ENCODE results near the gene BTAF1.

The BTAF1 gene

DNA sequence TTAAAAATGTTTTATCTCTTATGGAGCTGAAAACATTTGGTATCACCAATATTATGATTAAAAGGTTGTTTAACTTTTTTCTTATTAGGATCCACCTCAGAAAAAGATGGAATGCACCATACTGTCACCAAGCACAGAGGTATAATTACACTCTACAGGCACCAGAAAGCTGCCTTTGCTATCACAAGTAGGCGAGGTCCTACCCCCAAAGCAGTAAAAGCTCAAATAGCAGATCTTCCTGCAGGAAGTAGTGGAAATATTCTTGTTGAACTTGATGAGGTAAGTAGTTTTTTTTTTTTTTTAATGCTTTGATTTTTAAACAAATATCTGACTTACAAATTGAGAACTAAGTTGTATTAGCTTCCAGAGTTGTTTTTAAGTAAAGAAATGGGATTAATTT lies 68.5 kb downstream of the BTAF1 start:
- ChIA-PET CTCF (no interaction called here), POLR2A (interaction anchor here (0.6 kb wide), 1 partner anchor 41 kb away, joined by 3 read pairs; no protein-coding TSS in a partner anchor)
- TF ChIP-seq, protein P1, sequence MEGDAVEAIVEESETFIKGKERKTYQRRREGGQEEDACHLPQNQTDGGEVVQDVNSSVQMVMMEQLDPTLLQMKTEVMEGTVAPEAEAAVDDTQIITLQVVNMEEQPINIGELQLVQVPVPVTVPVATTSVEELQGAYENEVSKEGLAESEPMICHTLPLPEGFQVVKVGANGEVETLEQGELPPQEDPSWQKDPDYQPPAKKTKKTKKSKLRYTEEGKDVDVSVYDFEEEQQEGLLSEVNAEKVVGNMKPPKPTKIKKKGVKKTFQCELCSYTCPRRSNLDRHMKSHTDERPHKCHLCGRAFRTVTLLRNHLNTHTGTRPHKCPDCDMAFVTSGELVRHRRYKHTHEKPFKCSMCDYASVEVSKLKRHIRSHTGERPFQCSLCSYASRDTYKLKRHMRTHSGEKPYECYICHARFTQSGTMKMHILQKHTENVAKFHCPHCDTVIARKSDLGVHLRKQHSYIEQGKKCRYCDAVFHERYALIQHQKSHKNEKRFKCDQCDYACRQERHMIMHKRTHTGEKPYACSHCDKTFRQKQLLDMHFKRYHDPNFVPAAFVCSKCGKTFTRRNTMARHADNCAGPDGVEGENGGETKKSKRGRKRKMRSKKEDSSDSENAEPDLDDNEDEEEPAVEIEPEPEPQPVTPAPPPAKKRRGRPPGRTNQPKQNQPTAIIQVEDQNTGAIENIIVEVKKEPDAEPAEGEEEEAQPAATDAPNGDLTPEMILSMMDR (IDR thresholded peaks at IDR 0.05; ENCODE audit: control extremely low read depth, extremely low read depth, low read depth, missing control alignments), result no peak
- DNase-seq (ENCODE audit: extremely low spot score), result no peak

DNA sequence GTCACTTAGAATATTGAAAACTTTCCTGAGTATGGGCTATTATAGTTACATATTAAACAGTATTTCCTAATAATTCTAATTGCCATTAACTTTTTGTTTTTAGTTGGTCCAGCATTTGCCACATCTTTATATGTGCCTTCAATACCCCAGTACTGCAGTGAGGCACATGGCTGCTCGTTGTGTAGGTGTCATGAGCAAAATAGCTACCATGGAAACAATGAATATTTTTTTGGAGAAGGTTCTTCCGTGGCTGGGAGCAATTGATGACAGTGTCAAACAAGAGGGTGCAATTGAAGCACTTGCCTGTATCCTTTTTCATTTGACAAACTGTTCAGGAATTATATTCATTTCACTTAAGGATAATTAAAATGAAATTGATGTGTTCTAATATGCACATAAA lies 72.7 kb downstream of the BTAF1 start:
- CTCF ChIA-PET, result interaction anchor here (1.4 kb wide), 1 partner anchor 9 kb away, joined by 3 read pairs; no protein-coding TSS in a partner anchor
- TF ChIP-seq, protein P1 (IDR thresholded peaks at IDR 0.05; ENCODE audit: control extremely low read depth, extremely low read depth, low read depth, missing control alignments), result no peak
- no peak for DNase-seq (ENCODE audit: extremely low spot score)
- POLR2A ChIA-PET, result no interaction called here

DNA sequence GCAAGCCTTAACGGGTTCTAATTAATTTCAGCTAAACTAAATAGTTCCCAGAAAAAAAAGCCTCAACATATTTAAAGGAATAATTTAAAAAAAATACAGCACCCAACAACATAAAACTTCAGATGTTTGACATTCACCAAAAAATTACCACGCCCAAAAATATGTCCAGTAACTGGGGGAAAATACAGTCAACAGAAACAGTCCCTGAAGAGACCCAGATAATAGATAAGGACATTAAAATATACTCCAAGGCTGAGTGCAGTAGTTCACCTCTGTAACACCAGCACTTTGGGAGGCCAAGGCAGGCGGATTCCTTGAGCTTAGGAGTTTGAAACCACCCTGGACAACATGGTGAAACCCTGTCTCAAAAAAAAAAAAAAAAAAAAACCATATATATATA lies 78.0 kb downstream of the BTAF1 start:
- ChIA-PET CTCF (no interaction called here), POLR2A (no interaction called here)
- DNase-seq (ENCODE audit: extremely low spot score), result no peak
- TF ChIP-seq, protein P1 (IDR thresholded peaks at IDR 0.05; ENCODE audit: control extremely low read depth, extremely low read depth, low read depth, missing control alignments), result no peak

DNA sequence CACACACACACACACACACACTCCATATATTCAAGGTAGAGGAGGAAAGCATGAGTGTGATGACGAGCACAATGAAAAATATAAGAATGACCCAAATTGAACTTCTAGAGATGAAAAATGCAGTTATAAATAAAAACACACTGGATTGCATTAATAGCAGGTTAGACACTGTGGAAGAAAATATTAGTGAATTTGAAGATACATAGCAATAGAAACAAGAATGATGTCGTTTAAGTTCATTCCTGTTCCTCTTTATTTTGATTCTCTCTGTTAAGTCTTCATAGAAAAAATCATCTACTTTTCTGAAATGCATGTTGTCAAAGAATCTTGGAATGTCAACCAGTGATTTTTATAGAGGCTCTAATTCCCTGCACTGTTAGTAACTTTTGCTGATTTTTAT lies 78.4 kb downstream of the BTAF1 start:
- TF ChIP-seq, protein P1 (IDR thresholded peaks at IDR 0.05; ENCODE audit: control extremely low read depth, extremely low read depth, low read depth, missing control alignments), result no peak
- POLR2A ChIA-PET, result no interaction called here
- CTCF ChIA-PET, result no interaction called here
- DNase-seq (ENCODE audit: extremely low spot score), result no peak

DNA sequence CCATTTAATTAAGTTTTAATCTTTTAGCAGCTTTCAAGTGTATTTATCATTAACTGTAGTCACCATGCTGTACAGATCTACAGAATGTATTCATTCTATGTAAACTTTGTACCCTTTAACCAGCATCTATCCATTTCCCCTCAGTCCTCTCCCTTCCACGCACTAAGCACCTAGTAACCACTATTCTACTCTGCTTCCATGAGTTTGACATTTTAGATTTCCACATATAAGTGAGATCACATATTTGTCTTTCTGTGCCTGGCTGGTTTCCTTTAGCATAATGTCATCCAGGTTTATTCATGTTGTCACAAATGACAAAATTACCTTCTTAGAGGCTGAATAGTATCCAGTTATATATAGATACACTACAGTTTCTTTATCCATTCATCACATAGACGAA lies 79.7 kb downstream of the BTAF1 start:
- CTCF ChIA-PET, result no interaction called here
- DNase-seq (ENCODE audit: extremely low spot score), result no peak
- TF ChIP-seq, protein P1 (IDR thresholded peaks at IDR 0.05; ENCODE audit: control extremely low read depth, extremely low read depth, low read depth, missing control alignments), result no peak
- POLR2A ChIA-PET, result no interaction called here

DNA sequence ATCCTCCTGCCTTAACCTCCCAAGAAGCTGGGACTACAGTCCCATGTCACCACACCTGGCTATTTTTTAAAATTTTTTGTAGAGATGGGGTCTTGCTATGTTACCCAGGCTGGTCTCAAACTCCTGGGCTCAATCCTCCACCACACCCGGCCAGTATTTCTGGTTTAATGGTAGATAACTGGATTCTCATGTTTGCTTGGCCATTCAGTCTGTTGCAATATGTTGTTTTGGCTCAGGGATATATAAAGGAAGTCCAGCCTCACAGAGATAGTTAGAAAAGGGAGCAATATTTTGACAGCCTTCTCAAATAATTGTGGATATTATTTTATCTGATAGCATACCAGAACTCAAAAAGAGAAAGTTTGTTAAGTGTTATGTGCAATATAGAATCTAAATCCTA lies 82.4 kb downstream of the BTAF1 start:
- no peak for DNase-seq (ENCODE audit: extremely low spot score)
- ChIA-PET POLR2A (no interaction called here), CTCF (interaction anchor here (1.0 to 1.2 kb wide), 2 partner anchors 9 to 10 kb away, joined by 3 read pairs; no protein-coding TSS in a partner anchor)
- TF ChIP-seq, protein P1 (IDR thresholded peaks at IDR 0.05; ENCODE audit: control extremely low read depth, extremely low read depth, low read depth, missing control alignments), result no peak

DNA sequence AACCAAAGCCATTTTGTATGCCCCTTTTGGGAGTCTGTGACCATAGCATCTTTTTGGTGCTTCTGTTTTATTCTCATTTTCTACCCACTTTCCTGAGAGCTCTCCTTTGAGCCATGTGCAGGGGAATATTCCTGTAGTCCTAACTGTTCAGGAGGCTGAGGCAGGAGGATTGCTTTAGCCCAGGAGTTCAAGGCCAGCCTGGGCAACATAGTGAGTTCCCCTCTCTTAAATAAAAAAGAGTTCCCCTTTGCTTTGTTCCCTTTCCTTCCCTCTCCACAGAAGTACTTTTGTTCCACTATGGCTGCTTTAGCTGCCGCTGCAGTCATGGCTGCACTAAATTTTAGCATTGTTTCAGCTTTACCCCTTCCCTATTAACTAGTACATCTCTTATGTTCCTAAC lies 85.9 kb downstream of the BTAF1 start:
- CTCF ChIA-PET, result interaction anchor here (1.0 to 1.8 kb wide), 6 partner anchors 11 to 284 kb away, joined by 3 to 4 read pairs (median 4); partner anchors contain the start of gene MARCHF5
- TF ChIP-seq, protein P1 (IDR thresholded peaks at IDR 0.05; ENCODE audit: control extremely low read depth, extremely low read depth, low read depth, missing control alignments), result no peak
- DNase-seq (ENCODE audit: extremely low spot score), result no peak
- POLR2A ChIA-PET, result interaction anchor here (1.0 kb wide), 1 partner anchor 59 kb away, joined by 4 read pairs; no protein-coding TSS in a partner anchor
